ENCODE results near the gene HK1.
"Not testable (repeated sequence)": the region's sequence is repeated elsewhere in the genome, so short reads cannot be mapped to it uniquely, and the experiment has no call there.

Gene HK1

GRCh38 chr10:69307434-69307833 is 29.1 kb downstream of the HK1 start:
- no peak overlapping the region for H3K27ac ChIP-seq
- TF ChIP-seq CTCF (IDR thresholded peaks at IDR 0.05), result no peak
- no peak for DNase-seq (ENCODE audit: low spot score)
- no peak overlapping the region for H3K4me3 ChIP-seq

DNA sequence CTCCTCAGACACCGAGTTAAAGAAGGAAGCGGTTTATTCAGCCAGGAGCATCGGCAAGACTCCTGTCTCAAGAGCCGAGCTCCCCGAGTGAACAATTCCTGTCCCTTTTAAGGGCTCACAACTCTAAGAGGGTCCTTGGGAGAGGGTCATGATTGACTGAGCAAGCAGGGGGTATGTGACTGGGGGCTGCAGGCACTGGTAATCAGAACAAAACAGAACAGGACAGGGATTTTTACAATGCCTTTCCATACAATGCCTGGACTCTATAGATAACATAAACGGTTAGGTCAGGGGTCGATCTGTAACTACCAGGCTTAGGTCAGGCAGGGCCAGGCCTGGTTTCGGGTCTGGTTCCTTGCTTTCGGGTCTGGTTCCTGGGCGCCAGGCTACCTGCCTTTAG is 30.0 kb downstream of the HK1 start:
- not testable (repeated sequence) for H3K27ac ChIP-seq; H3K4me3 ChIP-seq; DNase-seq (ENCODE audit: low spot score)

DNA sequence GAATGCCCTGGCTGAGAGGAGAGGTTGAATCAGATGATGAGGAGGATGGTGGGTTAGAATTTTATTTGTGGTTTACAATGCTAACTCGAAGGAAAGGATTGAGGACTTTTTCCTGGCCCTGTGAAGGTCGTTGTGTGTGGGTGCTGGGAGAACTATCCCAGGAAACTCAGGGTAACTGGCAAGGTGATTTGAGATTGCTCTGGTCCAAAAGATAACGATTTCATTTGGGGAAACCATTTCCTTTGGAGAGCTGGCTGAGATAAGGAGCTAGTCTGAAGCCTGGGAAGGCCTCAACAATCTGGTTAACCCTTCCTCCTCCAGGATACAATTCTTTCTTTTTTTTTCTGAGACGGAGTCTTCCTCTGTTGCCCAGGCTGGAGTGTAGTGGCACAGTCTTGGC is 33.0 kb downstream of the HK1 start:
- H3K4me3 ChIP-seq, result no peak overlapping the region
- H3K27ac ChIP-seq, result no peak overlapping the region
- no peak for TF ChIP-seq CTCF (IDR thresholded peaks at IDR 0.05)
- DNase-seq (ENCODE audit: low spot score), result no peak

- no peak for TF ChIP-seq CTCF (IDR thresholded peaks at IDR 0.05)
- H3K4me3 ChIP-seq, result no peak overlapping the region
- H3K27ac ChIP-seq, result no peak overlapping the region
- DNase-seq (ENCODE audit: low spot score), result no peak
Measured at GRCh38 chr10:69312528-69312927, 34.2 kb downstream of the HK1 start.

- H3K4me3 ChIP-seq, result no peak overlapping the region
- H3K27ac ChIP-seq, result no peak overlapping the region
- DNase-seq (ENCODE audit: low spot score), result no peak
- TF ChIP-seq CTCF (IDR thresholded peaks at IDR 0.05), result no peak
Measured at GRCh38 chr10:69315100-69315542, 36.8 kb downstream of the HK1 start.

DNA sequence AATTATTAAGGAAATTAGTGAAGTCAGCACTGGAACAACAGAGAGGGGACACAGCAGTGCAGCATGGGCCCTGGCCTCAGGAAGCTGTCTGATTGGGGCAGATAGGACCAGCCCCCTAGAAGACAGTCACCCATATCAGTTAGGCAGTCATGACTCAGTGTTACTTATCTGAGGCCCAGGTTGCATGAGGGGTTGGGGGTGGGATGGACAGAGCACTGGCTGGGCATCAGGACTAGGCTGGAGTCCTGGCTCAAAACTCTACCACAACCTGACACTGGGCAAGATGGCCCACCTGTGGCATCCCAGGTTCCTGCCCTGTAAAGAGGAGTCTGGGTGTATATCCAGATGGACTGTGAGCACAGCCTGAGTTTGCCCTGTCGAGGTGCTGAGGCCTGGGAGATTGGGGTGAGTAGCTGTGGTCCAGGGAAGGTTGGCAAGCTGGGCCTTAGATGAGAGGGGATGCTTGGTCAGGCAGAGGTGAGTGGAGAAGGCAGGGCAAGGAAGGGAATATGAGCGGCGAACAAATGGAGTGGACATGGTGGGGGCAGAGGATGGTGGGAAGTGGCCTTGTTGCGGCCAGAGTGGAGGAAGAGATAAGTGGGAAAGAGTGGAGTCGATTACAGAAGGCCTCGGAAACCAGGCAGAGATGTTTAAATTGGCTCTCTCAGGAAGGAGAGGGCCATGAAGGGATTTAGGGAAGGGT is 37.5 kb downstream of the HK1 start:
- no peak for DNase-seq (ENCODE audit: low spot score)
- peak overlapping the region in 1 of 2 donors; percentile 4 for H3K27ac ChIP-seq
- no peak overlapping the region for H3K4me3 ChIP-seq
- no peak for TF ChIP-seq CTCF (IDR thresholded peaks at IDR 0.05)

- peak overlapping the region in 1 of 2 donors; percentile 39 for H3K27ac ChIP-seq
- TF ChIP-seq CTCF (IDR thresholded peaks at IDR 0.05), result no peak
- H3K4me3 ChIP-seq, result no peak overlapping the region
- no peak for DNase-seq (ENCODE audit: low spot score)
Measured at GRCh38 chr10:69316313-69317059, 38.2 kb downstream of the HK1 start.

Data from coronary artery (tissue), 2 donors.